GM12878 (cell line): ENCODE measurements around the gene TRIM6. TPM values are rescaled to one million over a fixed set of nuclear protein-coding genes. Genes with fewer than 3 reads are reported as not detected.

Experiments
- ATAC-seq: fragments of 200-7000 bp; cut with Tn5 transposase; 3 replicates; pipeline ENCODE4 v1.9.1; 2020; ENCODE audit warnings: mild to moderate bottlenecking, moderate library complexity
- BruUV-seq: library from RNA; stranded (reverse); fragments of 400-500 nt; replicated peaks from 2 replicates; lab custom pipeline; 2021; lab: Mats Ljungman, UMichigan
- CTCF ChIA-PET: fragments of 300-600 bp; sonication (Branson Sonifier 250); formaldehyde crosslinking; extraction: SDS; loops from one replicate; lab custom pipeline; 2021; ENCODE audit warnings: inconsistent platforms; lab: Yijun Ruan, JAX
- POLR2A ChIA-PET: fragments of 350-600 bp; formaldehyde crosslinking; extraction: SDS; loops from one replicate; lab custom pipeline; 2021; ENCODE audit warnings: inconsistent platforms; lab: Charles Lee
- RAD21 ChIA-PET: fragments of 300-600 bp; sonication (Branson Sonifier 250); formaldehyde crosslinking; loops from one replicate; lab custom pipeline; 2023; ENCODE audit warnings: antibody characterized with exemption; ENCODE audit not compliant: unreplicated experiment; lab: Charles Lee
- SMC1A ChIA-PET: fragments of 300-600 bp; sonication (Branson Sonifier 250); formaldehyde crosslinking; loops from one replicate; lab custom pipeline; 2023; ENCODE audit not compliant: unreplicated experiment, uncharacterized antibody; lab: Charles Lee
- DNase-seq: peaks from one replicate; pipeline ENCODE4 v3.0.0-alpha.2; 2011; ENCODE audit warnings: low read depth, low spot score
- FAIRE-seq: peaks from 3 replicates; lab custom pipeline; 2011; peaks lifted over from hg19 to GRCh38; lab: Jason Lieb, UNC
- H2AFZ ChIP-seq: 2 replicates; pipeline ENCODE4 v1.6.0; 2011; ENCODE audit warnings: low read depth, low read length, control low read depth; ENCODE audit not compliant: control insufficient read depth
- H3K27ac ChIP-seq: 2 replicates; pipeline ENCODE4 v1.5.1; 2011; ENCODE audit warnings: control low read depth; ENCODE audit not compliant: control insufficient read depth, insufficient read depth
- H3K27me3 ChIP-seq, 2 experiments: replicated peaks in 1 of 2; 2 replicates each; pipeline versions ENCODE4 v1.6.0 to v1.6.1; 2011; ENCODE audit warnings: low read length in 1 of 2; ENCODE audit not compliant: control insufficient read depth in 2 of 2, insufficient read depth in 2 of 2
- H3K36me3 ChIP-seq, 2 experiments: 2 replicates each; pipeline ENCODE4 v1.5.1; 2011; ENCODE audit warnings: low read length in 1 of 2; ENCODE audit not compliant: control insufficient read depth in 2 of 2, insufficient read depth in 2 of 2
- H3K4me1 ChIP-seq: 2 replicates; pipeline ENCODE4 v1.6.1; 2011; ENCODE audit warnings: mild to moderate bottlenecking, low read length, moderate library complexity, mixed read lengths; ENCODE audit not compliant: control insufficient read depth, insufficient read depth
- H3K4me2 ChIP-seq: 2 replicates; pipeline ENCODE4 v1.6.0; 2011; ENCODE audit warnings: control low read depth; ENCODE audit not compliant: control insufficient read depth, insufficient read depth
- H3K4me3 ChIP-seq: fragments of 200-600 bp; sonication (generic); 2 replicates; pipeline ENCODE4 v1.5.1; 2016
- H3K79me2 ChIP-seq: 2 replicates; pipeline ENCODE4 v1.6.0; 2011; ENCODE audit warnings: low read length; ENCODE audit not compliant: control insufficient read depth, insufficient read depth
- H3K9ac ChIP-seq: 2 replicates; pipeline ENCODE4 v1.8.0; 2011; ENCODE audit warnings: low read length, control low read depth, mixed read lengths; ENCODE audit not compliant: control insufficient read depth, insufficient read depth
- H3K9me3 ChIP-seq: replicated peaks from 3 replicates; pipeline ENCODE4 v1.5.1; 2011; ENCODE audit warnings: mild to moderate bottlenecking, low read length; ENCODE audit not compliant: control insufficient read depth, insufficient read depth
- H4K20me1 ChIP-seq: 2 replicates; pipeline ENCODE4 v1.6.0; 2011; ENCODE audit not compliant: control insufficient read depth, insufficient read depth
- HDAC6 ChIP-seq: fragments of 200-600 bp; sonication (generic); IDR thresholded peaks from one replicate; pipeline ENCODE4 v1.8.0; 2017; ENCODE audit warnings: antibody characterized with exemption; ENCODE audit not compliant: unreplicated experiment
- NFXL1 ChIP-seq: fragments of 450-650 bp; IDR thresholded peaks from 2 replicates; pipeline ENCODE4 v1.6.1; 2017; ENCODE audit warnings: antibody characterized with exemption, mild to moderate bottlenecking, borderline replicate concordance
- NFYA ChIP-seq: IDR thresholded peaks from 2 replicates; pipeline ENCODE4 v1.6.1; 2011; ENCODE audit warnings: low read depth, mild to moderate bottlenecking, low read length, improper control_type of control experiment, borderline replicate concordance
- NKRF ChIP-seq: fragments of 450-650 bp; conservative IDR thresholded peaks from 2 replicates; pipeline ENCODE4 v1.6.1; 2017; ENCODE audit warnings: mild to moderate bottlenecking, moderate library complexity
- PML ChIP-seq: IDR thresholded peaks from 2 replicates; pipeline ENCODE4 v1.6.1; 2012; ENCODE audit warnings: low read length, inconsistent platforms
- TBL1XR1 ChIP-seq: IDR thresholded peaks from 2 replicates; pipeline ENCODE4 v1.6.1; 2012; ENCODE audit warnings: low read depth, low read length, improper control_type of control experiment
- in situ Hi-C: fragments of 300-500 bp; cut with MboI; formaldehyde crosslinking; loops from 9 replicates; pipeline ENCODE4 v1.14.3; 2018; ENCODE audit warnings: mixed read lengths
- intact Hi-C: fragments of 100-400 bp; cut with micrococcal nuclease; formaldehyde crosslinking; loops from one replicate; pipeline ENCODE4 v1.14.2; 2022; ENCODE audit not compliant: unreplicated experiment
- polyA plus RNA-seq, 11 experiments: library from polyadenylated mRNA; depleted of rRNA in 4 of 11; unstranded in 6 of 11; stranded (reverse) in 5 of 11; fragments of >200 nt; fragmentation: Nextera tagmentation in 4 of 11; fragmentation: Illumina TruSeq in 1 of 11; extraction: Ambion mirVana in 4 of 11; extraction: Trizol in 1 of 11; gene quantifications; 1 replicate in 1 of 11; 2 replicates in 10 of 11; pipeline versions ENCODE4 v1.2.1 to v1.2.3, GENCODE V29; 2011 to 2016; ENCODE audit warnings: inconsistent platforms in 2 of 11, missing spikeins in 2 of 11, low read depth in 1 of 11
- total RNA-seq, 4 experiments: library from RNA; depleted of rRNA in 3 of 4; stranded (reverse); fragments of >200 nt in 3 of 4; fragmentation: Illumina TruSeq in 1 of 4; extraction: Trizol in 1 of 4; gene quantifications; 2 replicates each; pipeline versions ENCODE4 v1.2.1 to v1.2.3, GENCODE V29; 2013 to 2021
- TF ChIP-seq, protein P1 (sequence below): IDR thresholded peaks from 2 replicates; pipeline ENCODE4 v1.6.1; 2011; ENCODE audit warnings: mild to moderate bottlenecking, low read depth, low read length, moderate library complexity; ENCODE audit not compliant: insufficient replicate concordance

The TRIM6 gene
- total and polyA plus RNA-seq, 10 of the 15 experiments (the other 5 are each of a cell fraction or from before 2014, with no cell fraction given) = 1.4 to 6.8 (median 4.2) TPM

- H3K4me1 ChIP-seq = no peaks in the 10 kb centered on the region
- ChIA-PET SMC1A (no interaction called here), CTCF (no interaction called here), POLR2A (no interaction called here), RAD21 (no interaction called here)
- H3K4me3 ChIP-seq = no peak overlapping the region
- no peaks in the 10 kb centered on the region for H3K27me3 ChIP-seq
- FAIRE-seq = no peak
- TF ChIP-seq TBL1XR1 (no peak), NFXL1 (no peak), NFYA (no peak), NKRF (no peak), PML (no peak), HDAC6 (no peak)
- TF ChIP-seq, protein P1, sequence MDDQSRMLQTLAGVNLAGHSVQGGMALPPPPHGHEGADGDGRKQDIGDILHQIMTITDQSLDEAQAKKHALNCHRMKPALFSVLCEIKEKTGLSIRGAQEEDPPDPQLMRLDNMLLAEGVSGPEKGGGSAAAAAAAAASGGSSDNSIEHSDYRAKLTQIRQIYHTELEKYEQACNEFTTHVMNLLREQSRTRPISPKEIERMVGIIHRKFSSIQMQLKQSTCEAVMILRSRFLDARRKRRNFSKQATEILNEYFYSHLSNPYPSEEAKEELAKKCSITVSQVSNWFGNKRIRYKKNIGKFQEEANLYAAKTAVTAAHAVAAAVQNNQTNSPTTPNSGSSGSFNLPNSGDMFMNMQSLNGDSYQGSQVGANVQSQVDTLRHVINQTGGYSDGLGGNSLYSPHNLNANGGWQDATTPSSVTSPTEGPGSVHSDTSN = no peak
- intact Hi-C loops = no loop called here
- no peaks in the 10 kb centered on the region for H3K9me3 ChIP-seq
- in situ Hi-C loops = no loop called here
- no peak for DNase-seq
- H3K27ac ChIP-seq = no peak overlapping the region
- H3K9ac ChIP-seq = no peak overlapping the region
- no peak for ATAC-seq
- no peaks in the 10 kb centered on the region for H3K79me2 ChIP-seq
- no peaks in the 10 kb centered on the region for H3K36me3 ChIP-seq
- H2AFZ ChIP-seq = no peak overlapping the region
- H3K4me2 ChIP-seq = no peak overlapping the region
- no TSS peak for BruUV-seq
- no peaks in the 10 kb centered on the region for H4K20me1 ChIP-seq
These were observed 19.3 kb upstream of the TRIM6 start for GRCh38 chr11:5577101-5577500.
